ENCODE results near the gene CXXC5. TPM values are rescaled to one million over a fixed set of nuclear protein-coding genes. Genes with fewer than 3 reads are reported as not detected.

Gene CXXC5
- total and polyA plus RNA-seq, 9 of the 15 experiments (the other 6 are each of a cell fraction or from before 2014, with no cell fraction given) = 1.9 to 123 (median 45.8) TPM

DNA sequence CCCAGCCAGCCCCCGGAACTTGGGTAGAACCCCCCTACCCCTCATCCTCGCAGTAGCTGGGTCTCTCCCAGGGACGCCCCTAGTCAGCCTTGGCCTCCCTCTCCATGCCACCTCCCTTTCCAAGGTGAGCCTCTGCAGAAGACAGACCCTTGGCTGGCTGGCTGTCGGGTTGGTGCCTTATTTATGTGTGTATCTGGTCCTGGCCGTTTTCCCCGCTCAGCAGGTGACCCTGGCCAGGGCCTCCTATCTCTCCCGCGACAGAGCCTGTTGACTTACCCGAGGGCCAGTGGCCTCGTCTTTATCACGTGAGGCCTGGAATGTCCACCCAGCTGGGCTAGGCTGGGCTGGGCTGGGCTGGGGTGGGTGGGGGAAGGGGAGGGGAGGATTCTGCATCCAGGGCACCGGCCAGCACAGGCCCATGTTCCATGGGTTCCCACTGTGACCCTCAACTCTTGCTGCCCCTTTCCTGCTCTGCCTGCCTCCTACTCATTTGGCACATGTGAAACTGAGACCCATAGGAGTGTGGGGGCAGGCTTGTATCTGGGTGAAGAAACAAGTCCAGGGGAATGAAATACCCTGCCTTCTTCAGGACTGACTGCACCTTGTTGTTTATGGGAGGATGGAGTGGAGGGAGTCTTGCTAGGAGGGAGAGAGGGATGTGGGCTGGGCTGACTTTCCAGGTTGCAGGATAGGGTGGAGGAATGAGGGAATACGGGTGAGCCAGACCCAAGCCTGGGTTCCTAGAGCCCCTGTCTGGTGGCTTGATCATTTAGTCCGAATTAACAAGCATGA lies 3.1 kb downstream of the CXXC5 start (continued):
- TF ChIP-seq, protein P1, sequence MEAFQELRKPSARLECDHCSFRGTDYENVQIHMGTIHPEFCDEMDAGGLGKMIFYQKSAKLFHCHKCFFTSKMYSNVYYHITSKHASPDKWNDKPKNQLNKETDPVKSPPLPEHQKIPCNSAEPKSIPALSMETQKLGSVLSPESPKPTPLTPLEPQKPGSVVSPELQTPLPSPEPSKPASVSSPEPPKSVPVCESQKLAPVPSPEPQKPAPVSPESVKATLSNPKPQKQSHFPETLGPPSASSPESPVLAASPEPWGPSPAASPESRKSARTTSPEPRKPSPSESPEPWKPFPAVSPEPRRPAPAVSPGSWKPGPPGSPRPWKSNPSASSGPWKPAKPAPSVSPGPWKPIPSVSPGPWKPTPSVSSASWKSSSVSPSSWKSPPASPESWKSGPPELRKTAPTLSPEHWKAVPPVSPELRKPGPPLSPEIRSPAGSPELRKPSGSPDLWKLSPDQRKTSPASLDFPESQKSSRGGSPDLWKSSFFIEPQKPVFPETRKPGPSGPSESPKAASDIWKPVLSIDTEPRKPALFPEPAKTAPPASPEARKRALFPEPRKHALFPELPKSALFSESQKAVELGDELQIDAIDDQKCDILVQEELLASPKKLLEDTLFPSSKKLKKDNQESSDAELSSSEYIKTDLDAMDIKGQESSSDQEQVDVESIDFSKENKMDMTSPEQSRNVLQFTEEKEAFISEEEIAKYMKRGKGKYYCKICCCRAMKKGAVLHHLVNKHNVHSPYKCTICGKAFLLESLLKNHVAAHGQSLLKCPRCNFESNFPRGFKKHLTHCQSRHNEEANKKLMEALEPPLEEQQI (IDR thresholded peaks at IDR 0.05) = no peak
- TF ChIP-seq POLR2AphosphoS5 (IDR thresholded peaks at IDR 0.05; ENCODE audit: control insufficient read depth, insufficient read depth, low read depth, low read length) (peak; percentile 62), CREBBP (IDR thresholded peaks at IDR 0.05; ENCODE audit: low read depth, low read length) (no peak), CBFB (CRISPR knock-in tag; IDR thresholded peaks at IDR 0.05) (0 out of 2 replicates have a peak, but pooled peaks have one; percentile 37), TAF7 (tag; IDR thresholded peaks at IDR 0.05) (no peak), THRAP3 (IDR thresholded peaks at IDR 0.05; ENCODE audit: borderline replicate concordance) (no peak; the same call in 1 of the 2 replicates), SMAD4 (CRISPR knock-in tag; conservative IDR thresholded peaks at IDR 0.05) (peak; percentile 48), DIDO1 (tag; IDR thresholded peaks at IDR 0.05; ENCODE audit: low read depth) (no peak), SMAD1 (IDR thresholded peaks at IDR 0.05; ENCODE audit: low read depth, low read length, partially characterized antibody) (no peak), MTF1 (CRISPR knock-in tag; IDR thresholded peaks at IDR 0.05; ENCODE audit: borderline replicate concordance) (no peak), HNRNPL (IDR thresholded peaks at IDR 0.05; ENCODE audit: low read depth, low read length) (no peak), ARNT (IDR thresholded peaks at IDR 0.05) (peak in 1 of 2 experiments; percentile 29; a peak in 1 of 4 replicates), KAT7 (CRISPR knock-in tag; IDR thresholded peaks at IDR 0.05; ENCODE audit: borderline replicate concordance) (0 out of 2 replicates have a peak, but pooled peaks have one; percentile 35), ZNF436 (CRISPR knock-in tag; IDR thresholded peaks at IDR 0.05) (no peak), CBX5 (IDR thresholded peaks at IDR 0.05; ENCODE audit: borderline replicate concordance, low read depth) (no peak), KDM5B (IDR thresholded peaks at IDR 0.05; ENCODE audit: insufficient replicate concordance, low read depth, low read length) (no peak)
- TF ChIP-seq, protein P2, sequence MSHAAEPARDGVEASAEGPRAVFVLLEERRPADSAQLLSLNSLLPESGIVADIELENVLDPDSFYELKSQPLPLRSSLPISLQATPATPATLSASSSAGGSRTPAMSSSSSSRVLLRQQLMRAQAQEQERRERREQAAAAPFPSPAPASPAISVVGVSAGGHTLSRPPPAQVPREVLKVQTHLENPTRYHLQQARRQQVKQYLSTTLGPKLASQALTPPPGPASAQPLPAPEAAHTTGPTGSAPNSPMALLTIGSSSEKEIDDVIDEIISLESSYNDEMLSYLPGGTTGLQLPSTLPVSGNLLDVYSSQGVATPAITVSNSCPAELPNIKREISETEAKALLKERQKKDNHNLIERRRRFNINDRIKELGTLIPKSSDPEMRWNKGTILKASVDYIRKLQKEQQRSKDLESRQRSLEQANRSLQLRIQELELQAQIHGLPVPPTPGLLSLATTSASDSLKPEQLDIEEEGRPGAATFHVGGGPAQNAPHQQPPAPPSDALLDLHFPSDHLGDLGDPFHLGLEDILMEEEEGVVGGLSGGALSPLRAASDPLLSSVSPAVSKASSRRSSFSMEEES (CRISPR knock-in tag; IDR thresholded peaks at IDR 0.05) = peak; percentile 70
- TF ChIP-seq, protein P3, sequence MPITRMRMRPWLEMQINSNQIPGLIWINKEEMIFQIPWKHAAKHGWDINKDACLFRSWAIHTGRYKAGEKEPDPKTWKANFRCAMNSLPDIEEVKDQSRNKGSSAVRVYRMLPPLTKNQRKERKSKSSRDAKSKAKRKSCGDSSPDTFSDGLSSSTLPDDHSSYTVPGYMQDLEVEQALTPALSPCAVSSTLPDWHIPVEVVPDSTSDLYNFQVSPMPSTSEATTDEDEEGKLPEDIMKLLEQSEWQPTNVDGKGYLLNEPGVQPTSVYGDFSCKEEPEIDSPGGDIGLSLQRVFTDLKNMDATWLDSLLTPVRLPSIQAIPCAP (CRISPR knock-in tag; IDR thresholded peaks at IDR 0.05; ENCODE audit: borderline replicate concordance) = no peak
- TF ChIP-seq, protein P4, sequence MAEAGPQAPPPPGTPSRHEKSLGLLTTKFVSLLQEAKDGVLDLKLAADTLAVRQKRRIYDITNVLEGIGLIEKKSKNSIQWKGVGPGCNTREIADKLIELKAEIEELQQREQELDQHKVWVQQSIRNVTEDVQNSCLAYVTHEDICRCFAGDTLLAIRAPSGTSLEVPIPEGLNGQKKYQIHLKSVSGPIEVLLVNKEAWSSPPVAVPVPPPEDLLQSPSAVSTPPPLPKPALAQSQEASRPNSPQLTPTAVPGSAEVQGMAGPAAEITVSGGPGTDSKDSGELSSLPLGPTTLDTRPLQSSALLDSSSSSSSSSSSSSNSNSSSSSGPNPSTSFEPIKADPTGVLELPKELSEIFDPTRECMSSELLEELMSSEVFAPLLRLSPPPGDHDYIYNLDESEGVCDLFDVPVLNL (CRISPR knock-in tag; IDR thresholded peaks at IDR 0.05; ENCODE audit: low read depth) = no peak
- TF ChIP-seq, protein P5, sequence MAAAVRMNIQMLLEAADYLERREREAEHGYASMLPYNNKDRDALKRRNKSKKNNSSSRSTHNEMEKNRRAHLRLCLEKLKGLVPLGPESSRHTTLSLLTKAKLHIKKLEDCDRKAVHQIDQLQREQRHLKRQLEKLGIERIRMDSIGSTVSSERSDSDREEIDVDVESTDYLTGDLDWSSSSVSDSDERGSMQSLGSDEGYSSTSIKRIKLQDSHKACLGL (CRISPR knock-in tag; IDR thresholded peaks at IDR 0.05; ENCODE audit: borderline replicate concordance, poor library complexity, severe bottlenecking) = no peak

Measured in K562 (cell line).